Spleen (tissue), 11 donors: ENCODE results near the gene CD82. TPM values are rescaled to one million over a fixed set of nuclear protein-coding genes. Genes with fewer than 3 reads are reported as not detected.

Source experiments
- DNase-seq: peaks from one replicate; pipeline ENCODE4 v3.0.0-alpha.2; 2020
- H3K27ac ChIP-seq, 8 donors: fragments of 200-600 bp; sonication (generic) in 7 of 8; 1 replicate in 4 of 8; 2 replicates in 4 of 8; pipeline versions ENCODE4 v1.5.0 to v1.8.0; 2016 to 2021; ENCODE audit warnings: inconsistent platforms in 4 of 8, mild to moderate bottlenecking in 4 of 8, moderate library complexity in 1 of 8
- H3K27me3 ChIP-seq, 7 donors: fragments of 200-600 bp; sonication (generic) in 6 of 7; replicated peaks in 1 of 7; 1 replicate in 4 of 7; 2 replicates in 3 of 7; pipeline versions ENCODE4 v1.5.0 to v1.8.0; 2016 to 2021; ENCODE audit warnings: inconsistent platforms in 3 of 7, mild to moderate bottlenecking in 1 of 7
- H3K36me3 ChIP-seq, 6 donors: fragments of 200-600 bp; sonication (generic) in 5 of 6; 1 replicate in 4 of 6; 2 replicates in 2 of 6; pipeline versions ENCODE4 v1.5.0 to v1.8.0; 2016 to 2021; ENCODE audit warnings: inconsistent platforms in 2 of 6
- H3K4me1 ChIP-seq, 6 donors: fragments of 200-600 bp; sonication (generic) in 5 of 6; 1 replicate in 3 of 6; 2 replicates in 3 of 6; pipeline versions ENCODE4 v1.5.0 to v1.8.0; 2016 to 2021; ENCODE audit warnings: inconsistent platforms in 3 of 6
- H3K4me3 ChIP-seq, 8 donors: fragments of 200-600 bp; sonication (generic) in 7 of 8; 1 replicate in 4 of 8; 2 replicates in 4 of 8; pipeline versions ENCODE4 v1.5.0 to v1.8.0; 2016 to 2021; ENCODE audit warnings: inconsistent platforms in 4 of 8, mild to moderate bottlenecking in 4 of 8, moderate library complexity in 2 of 8
- H3K9me3 ChIP-seq, 8 donors: fragments of 200-600 bp; sonication (generic) in 7 of 8; 1 replicate in 4 of 8; 2 replicates in 4 of 8; pipeline versions ENCODE4 v1.5.0 to v1.8.0; 2016 to 2021; ENCODE audit warnings: inconsistent platforms in 4 of 8
- CTCF ChIP-seq, 11 experiments: fragments of 200-600 bp in 7 of 11; fragments of 450-650 bp in 4 of 11; sonication (generic) in 4 of 11; IDR thresholded peaks in 8 of 11; conservative IDR thresholded peaks in 3 of 11; 1 replicate in 7 of 11; 2 replicates in 4 of 11; pipeline versions ENCODE4 v1.4.0 to v1.8.0; 2016 to 2021; ENCODE audit warnings: antibody characterized with exemption in 11 of 11, inconsistent platforms in 4 of 11, mild to moderate bottlenecking in 1 of 11
- POLR2A ChIP-seq, 3 donors: fragments of 450-650 bp; IDR thresholded peaks; one replicate each; pipeline ENCODE4 v1.5.1; 2017; ENCODE audit warnings: antibody characterized with exemption in 3 of 3, mild to moderate bottlenecking in 1 of 3
- POLR2AphosphoS5 ChIP-seq, 3 donors: sonication (generic); formaldehyde crosslinking; IDR thresholded peaks; one replicate each; pipeline ENCODE4 v1.5.1; 2017; ENCODE audit warnings: antibody characterized with exemption in 3 of 3
- whole genome bisulfite sequencing, 5 donors: extraction: QIAGEN DNeasy Blood & Tissue Kit in 3 of 5; methylation state at CpG; one replicate each; pipeline versions ENCODE4 v1.1.5 to v1.1.7; 2013 to 2018; 5-methylcytosine and 5-hydroxymethylcytosine counted together
- intact Hi-C: fragments of 100-400 bp; cut with DNase I; formaldehyde crosslinking; loops from one replicate; pipeline ENCODE4 v1.15.0; 2023; ENCODE audit warnings: low total_unique reads
- polyA plus RNA-seq, 3 donors: library from polyadenylated mRNA; stranded (reverse); fragments of 200-250 nt; gene quantifications; one replicate each; pipeline ENCODE4 v1.2.1, GENCODE V29; 2013
- total RNA-seq, 7 donors: library from RNA; depleted of rRNA in 3 of 7; stranded (reverse); fragments of >200 nt in 3 of 7; fragmentation: NEBNext Ultra II Directional in 4 of 7; extraction: Animal tissue kit (Norgen Biotek cat#: 25700) in 4 of 7; gene quantifications; one replicate each; pipeline versions ENCODE4 v1.1.0 to v1.2.1, GENCODE V29; 2016 to 2021
- donor health status: healthy with polysubstance abuse.
- donor health status: DM: no; HTN: no; CAD: no; lungs with moderate emphysema.
- donor health status: DM: no; HTN: no; CAD: no.
- donor health status: Bipolar disorder and iron deficiency.
- donor health status: healthy.
- donor health status: DM: no; HTN: no; CAD: no.
- donor health status: DM: yes; HTN: yes; CAD: no.

CD82 gene
- total and polyA plus RNA-seq, 10 donors: 27.8 to 174 (median 95.2) TPM

- no peak overlapping the region for H3K4me3 ChIP-seq
- H3K27ac ChIP-seq: no peak overlapping the region
- H3K36me3 ChIP-seq: no peaks in the 10 kb centered on the region
- TF ChIP-seq POLR2AphosphoS5 (IDR thresholded peaks at IDR 0.05): no peak
- TF ChIP-seq CTCF (IDR thresholded peaks at IDR 0.05 in 8 of 11, conservative IDR thresholded peaks at IDR 0.05 in 3 of 11): no peak
- no peaks in the 10 kb centered on the region for H3K9me3 ChIP-seq
- WGBS, 5 donors: 74 to 88% (median 82%) methylated on average over 10 of the region's 10 CpGs
- H3K4me1 ChIP-seq: peaks cover 0 to 20% (median 4%) of the 10 kb centered on the region in 6 donors
- H3K27me3 ChIP-seq: peaks cover 0 to 29% (median 0%) of the 10 kb centered on the region in 7 donors
- DNase-seq: no peak
- intact Hi-C loops: no loop called here
Measured at GRCh38 chr11:44527476-44527875, 38.0 kb upstream of the CD82 start.

- 72 to 85% (median 78%) methylated on average over 8 of the region's 8 CpGs for WGBS, 5 donors
- Histone ChIP-seq H3K27me3 (peaks cover 0 to 24% (median 0%) of the 10 kb centered on the region in 7 donors), H3K27ac (no peak overlapping the region), H3K4me3 (no peak overlapping the region), H3K36me3 (no peaks in the 10 kb centered on the region), H3K9me3 (no peaks in the 10 kb centered on the region), H3K4me1 (peaks cover 0 to 20% (median 4%) of the 10 kb centered on the region in 6 donors)
- DNase-seq: no peak
- TF ChIP-seq POLR2AphosphoS5 (IDR thresholded peaks at IDR 0.05) (no peak), CTCF (IDR thresholded peaks at IDR 0.05 in 8 of 11, conservative IDR thresholded peaks at IDR 0.05 in 3 of 11) (no peak), POLR2A (IDR thresholded peaks at IDR 0.05) (no peak)
- intact Hi-C loops: no loop called here
Measured at GRCh38 chr11:44528103-44528502, 37.4 kb upstream of the CD82 start.

- Histone ChIP-seq H3K4me1 (peaks cover 0 to 18% (median 3%) of the 10 kb centered on the region in 6 donors), H3K27ac (no peak overlapping the region), H3K27me3 (peaks cover 0 to 22% (median 0%) of the 10 kb centered on the region in 7 donors), H3K4me3 (no peak overlapping the region), H3K36me3 (no peaks in the 10 kb centered on the region), H3K9me3 (no peaks in the 10 kb centered on the region)
- WGBS, 5 donors: 61 to 96% (median 91%) methylated on average over 2 of the region's 2 CpGs
- intact Hi-C loops: no loop called here
- DNase-seq: no peak
- TF ChIP-seq CTCF (IDR thresholded peaks at IDR 0.05 in 8 of 11, conservative IDR thresholded peaks at IDR 0.05 in 3 of 11) (no peak), POLR2AphosphoS5 (IDR thresholded peaks at IDR 0.05) (no peak), POLR2A (IDR thresholded peaks at IDR 0.05) (no peak)
Measured at GRCh38 chr11:44528581-44528980, 36.9 kb upstream of the CD82 start.

- H3K4me3 ChIP-seq: no peak overlapping the region
- intact Hi-C loops: no loop called here
- no peaks in the 10 kb centered on the region for H3K9me3 ChIP-seq
- peaks cover 0 to 21% (median 0%) of the 10 kb centered on the region in 7 donors for H3K27me3 ChIP-seq
- no peaks in the 10 kb centered on the region for H3K36me3 ChIP-seq
- TF ChIP-seq POLR2A (IDR thresholded peaks at IDR 0.05) (no peak), CTCF (IDR thresholded peaks at IDR 0.05 in 8 of 11, conservative IDR thresholded peaks at IDR 0.05 in 3 of 11) (no peak), POLR2AphosphoS5 (IDR thresholded peaks at IDR 0.05) (no peak)
- peaks cover 0 to 10% (median 3%) of the 10 kb centered on the region in 6 donors for H3K4me1 ChIP-seq
- 77 to 90% (median 78%) methylated on average over 7 of the region's 7 CpGs for WGBS, 5 donors
- DNase-seq: no peak
- peak overlapping the region in 2 of 8 donors; percentile 10 to 30 for H3K27ac ChIP-seq
Measured at GRCh38 chr11:44529895-44530412, 35.5 kb upstream of the CD82 start.
